GM19372 (cell line): ENCODE data around the gene FOXL3.
"Not testable (repeated sequence)": the region's sequence is repeated elsewhere in the genome, so short reads cannot be mapped to it uniquely, and the experiment has no call there.

Experiments
- ATAC-seq: cut with Tn5 transposase; IDR thresholded peaks from one replicate; pipeline ENCODE4 v1.9.1; 2021; ENCODE audit warnings: mild to moderate bottlenecking, low read depth, moderate library complexity; ENCODE audit not compliant: unreplicated experiment

FOXL3 gene

GRCh38 chr7:289756-290553 lies at the start of gene FOXL3:
Gene FOXL3 (plus strand): TSS chr7:290170. CDS start chr7:290170, 0 bp downstream.
- ATAC-seq, result no peak

GRCh38 chr7:240887-241421 lies 49.0 kb upstream of the FOXL3 start:
- no peak for ATAC-seq

GRCh38 chr7:241513-241912 lies 48.5 kb upstream of the FOXL3 start:
- ATAC-seq, result no peak

GRCh38 chr7:242826-243579 lies 47.0 kb upstream of the FOXL3 start:
- not testable (repeated sequence) for ATAC-seq

GRCh38 chr7:243580-243978 lies 46.4 kb upstream of the FOXL3 start:
- not testable (repeated sequence) for ATAC-seq

- ATAC-seq, result no peak
Observed at GRCh38 chr7:244974-245373, 45.0 kb upstream of the FOXL3 start.

GRCh38 chr7:245574-246295 lies 44.2 kb upstream of the FOXL3 start:
- ATAC-seq, result no peak

GRCh38 chr7:246451-246850 lies 43.5 kb upstream of the FOXL3 start:
- ATAC-seq, result no peak

GRCh38 chr7:247181-247580 lies 42.8 kb upstream of the FOXL3 start:
- ATAC-seq, result no peak

- no peak for ATAC-seq
Observed at GRCh38 chr7:247636-248035, 42.3 kb upstream of the FOXL3 start.

GRCh38 chr7:248732-249435 lies 41.1 kb upstream of the FOXL3 start:
- no peak for ATAC-seq

GRCh38 chr7:249989-250388 lies 40.0 kb upstream of the FOXL3 start:
- no peak for ATAC-seq

- ATAC-seq, result no peak
Observed at GRCh38 chr7:250523-250922, 39.4 kb upstream of the FOXL3 start.

- no peak for ATAC-seq
Observed at GRCh38 chr7:251005-251404, 39.0 kb upstream of the FOXL3 start.

- no peak for ATAC-seq
Observed at GRCh38 chr7:251446-252175, 38.4 kb upstream of the FOXL3 start.

- ATAC-seq, result no peak
Observed at GRCh38 chr7:252216-252965, 37.6 kb upstream of the FOXL3 start.

- no peak for ATAC-seq
Observed at GRCh38 chr7:252981-253380, 37.0 kb upstream of the FOXL3 start.

GRCh38 chr7:253581-254336 lies 36.2 kb upstream of the FOXL3 start:
- ATAC-seq, result no peak
